Thyroid gland (tissue), 4 donors: Measurements from ENCODE around the gene KCNH4.

ENCODE experiments used
- POLR2A ChIP-seq, 2 donors: fragments of 450-650 bp; IDR thresholded peaks; one replicate each; pipeline ENCODE4 v1.6.1; 2017; ENCODE audit warnings: antibody characterized with exemption in 2 of 2, mild to moderate bottlenecking in 2 of 2, moderate library complexity in 1 of 2
- TF ChIP-seq, protein P1 (sequence below), 6 experiments: fragments of 200-600 bp in 3 of 6; fragments of 450-650 bp in 3 of 6; sonication (generic) in 3 of 6; IDR thresholded peaks; one replicate each; pipeline ENCODE4 v1.5.1; 2016 to 2019; ENCODE audit warnings: antibody characterized with exemption in 6 of 6, mild to moderate bottlenecking in 2 of 6, inconsistent platforms in 1 of 6, moderate library complexity in 1 of 6

DNA sequence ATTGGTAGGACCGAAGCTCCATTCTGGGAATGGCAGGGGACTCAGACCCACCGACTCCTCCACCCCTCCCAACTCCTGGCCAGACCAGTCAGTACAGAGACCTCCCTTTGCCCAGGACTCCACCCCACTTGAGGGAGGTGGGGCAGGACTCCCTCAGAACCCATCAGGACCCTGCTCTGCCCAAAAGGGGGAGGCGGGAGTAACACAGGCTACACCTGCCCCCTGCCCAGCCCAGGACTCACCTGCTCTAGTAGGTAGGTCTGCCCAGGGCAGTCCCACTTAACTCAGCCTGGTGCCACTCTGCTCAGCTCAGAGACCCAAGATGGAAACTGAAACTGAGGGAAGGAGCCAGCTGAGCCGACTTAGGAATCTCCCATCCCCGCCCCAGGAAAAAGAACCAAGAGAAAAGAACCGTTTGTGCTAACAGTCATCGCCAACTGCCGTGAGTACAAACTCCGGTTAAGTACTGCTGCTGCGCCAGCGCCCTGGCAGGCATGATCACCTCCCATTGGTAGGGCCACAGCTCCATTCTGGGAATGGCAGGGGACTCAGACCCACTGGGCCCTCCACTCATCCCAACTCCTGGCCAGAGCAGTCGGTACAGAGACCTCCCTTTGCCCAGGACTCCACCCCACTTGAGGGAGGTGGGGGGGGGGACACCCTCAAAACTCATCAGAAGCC, 68.9 kb downstream of the KCNH4 start:
- TF ChIP-seq, protein P1, sequence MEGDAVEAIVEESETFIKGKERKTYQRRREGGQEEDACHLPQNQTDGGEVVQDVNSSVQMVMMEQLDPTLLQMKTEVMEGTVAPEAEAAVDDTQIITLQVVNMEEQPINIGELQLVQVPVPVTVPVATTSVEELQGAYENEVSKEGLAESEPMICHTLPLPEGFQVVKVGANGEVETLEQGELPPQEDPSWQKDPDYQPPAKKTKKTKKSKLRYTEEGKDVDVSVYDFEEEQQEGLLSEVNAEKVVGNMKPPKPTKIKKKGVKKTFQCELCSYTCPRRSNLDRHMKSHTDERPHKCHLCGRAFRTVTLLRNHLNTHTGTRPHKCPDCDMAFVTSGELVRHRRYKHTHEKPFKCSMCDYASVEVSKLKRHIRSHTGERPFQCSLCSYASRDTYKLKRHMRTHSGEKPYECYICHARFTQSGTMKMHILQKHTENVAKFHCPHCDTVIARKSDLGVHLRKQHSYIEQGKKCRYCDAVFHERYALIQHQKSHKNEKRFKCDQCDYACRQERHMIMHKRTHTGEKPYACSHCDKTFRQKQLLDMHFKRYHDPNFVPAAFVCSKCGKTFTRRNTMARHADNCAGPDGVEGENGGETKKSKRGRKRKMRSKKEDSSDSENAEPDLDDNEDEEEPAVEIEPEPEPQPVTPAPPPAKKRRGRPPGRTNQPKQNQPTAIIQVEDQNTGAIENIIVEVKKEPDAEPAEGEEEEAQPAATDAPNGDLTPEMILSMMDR (IDR thresholded peaks at IDR 0.05), result no peak
- no peak for TF ChIP-seq POLR2A (IDR thresholded peaks at IDR 0.05)
